Liver (tissue), 9 donors: Measurements from ENCODE around the gene SMYD1. TPM values are rescaled to one million over a fixed set of nuclear protein-coding genes. Genes with fewer than 3 reads are reported as not detected.

Source experiments
- DNase-seq: peaks from one replicate; pipeline ENCODE4 v3.0.0-alpha.2; 2017; ENCODE audit warnings: low spot score
- H3K27ac ChIP-seq, 2 donors: one replicate each; pipeline ENCODE4 v1.7.0; 2013; ENCODE audit warnings: inconsistent platforms in 2 of 2, low read length in 2 of 2, control low read depth in 1 of 2, low read depth in 1 of 2, mild to moderate bottlenecking in 1 of 2
- H3K27me3 ChIP-seq, 4 donors: one replicate each; pipeline versions ENCODE4 v1.6.1 to v1.7.0; 2013; ENCODE audit warnings: low read length in 3 of 4, inconsistent platforms in 1 of 4, mild to moderate bottlenecking in 1 of 4, moderate library complexity in 1 of 4; ENCODE audit not compliant: control insufficient read depth in 4 of 4, insufficient read depth in 4 of 4
- H3K36me3 ChIP-seq, 4 donors: one replicate each; pipeline versions ENCODE4 v1.6.1 to v1.7.0; 2013; ENCODE audit warnings: low read length in 3 of 4, mild to moderate bottlenecking in 3 of 4, low read depth in 1 of 4, moderate library complexity in 1 of 4; ENCODE audit not compliant: control insufficient read depth in 4 of 4, insufficient read depth in 3 of 4
- H3K4me1 ChIP-seq, 4 donors: one replicate each; pipeline versions ENCODE4 v1.6.1 to v1.7.0; 2013; ENCODE audit warnings: low read length in 3 of 4, mild to moderate bottlenecking in 3 of 4, moderate library complexity in 1 of 4; ENCODE audit not compliant: control insufficient read depth in 4 of 4, insufficient read depth in 4 of 4
- H3K4me3 ChIP-seq, 3 donors: one replicate each; pipeline versions ENCODE4 v1.6.1 to v1.7.0; 2013; ENCODE audit warnings: low read length in 3 of 3, control low read depth in 1 of 3, low read depth in 1 of 3, mild to moderate bottlenecking in 1 of 3
- H3K9ac ChIP-seq, 2 donors: one replicate each; pipeline ENCODE4 v1.7.0; 2013; ENCODE audit warnings: low read length in 2 of 2, mild to moderate bottlenecking in 2 of 2, moderate library complexity in 2 of 2, control low read depth in 1 of 2, low read depth in 1 of 2
- H3K9me3 ChIP-seq, 4 donors: one replicate each; pipeline versions ENCODE4 v1.6.1 to v1.7.0; 2013; ENCODE audit warnings: low read length in 3 of 4; ENCODE audit not compliant: control insufficient read depth in 4 of 4
- EGR1 ChIP-seq, 2 donors: IDR thresholded peaks; 2 replicates each; pipeline ENCODE4 v1.6.1; 2016 to 2018; ENCODE audit warnings: antibody characterized with exemption in 2 of 2, low read depth in 2 of 2
- FOXA1 ChIP-seq: IDR thresholded peaks from 2 replicates; pipeline ENCODE4 v1.6.1; 2016; ENCODE audit warnings: antibody characterized with exemption
- FOXA2 ChIP-seq: IDR thresholded peaks from 2 replicates; pipeline ENCODE4 v1.6.1; 2016; ENCODE audit warnings: antibody characterized with exemption
- GABPA ChIP-seq, 2 donors: IDR thresholded peaks in 1 of 2; conservative IDR thresholded peaks in 1 of 2; 2 replicates each; pipeline ENCODE4 v1.6.1; 2016; ENCODE audit warnings: antibody characterized with exemption in 2 of 2, mild to moderate bottlenecking in 1 of 2, moderate library complexity in 1 of 2
- HNF4A ChIP-seq, 2 donors: conservative IDR thresholded peaks; 2 replicates each; pipeline ENCODE4 v1.6.1; 2016; ENCODE audit warnings: antibody characterized with exemption in 2 of 2, mild to moderate bottlenecking in 2 of 2
- HNF4G ChIP-seq: IDR thresholded peaks from 2 replicates; pipeline ENCODE4 v1.6.1; 2016; ENCODE audit warnings: antibody characterized with exemption
- JUND ChIP-seq, 2 donors: IDR thresholded peaks; 2 replicates each; pipeline ENCODE4 v1.6.1; 2016; ENCODE audit warnings: antibody characterized with exemption in 2 of 2
- NR2F2 ChIP-seq: IDR thresholded peaks from 2 replicates; pipeline ENCODE4 v1.6.1; 2016; ENCODE audit warnings: antibody characterized with exemption
- RAD21 ChIP-seq, 2 donors: IDR thresholded peaks; 2 replicates each; pipeline ENCODE4 v1.6.1; 2016; ENCODE audit warnings: antibody characterized with exemption in 2 of 2, mild to moderate bottlenecking in 2 of 2
- RXRA ChIP-seq, 2 donors: IDR thresholded peaks; 2 replicates each; pipeline ENCODE4 v1.6.1; 2017 to 2018; ENCODE audit warnings: antibody characterized with exemption in 2 of 2, mild to moderate bottlenecking in 1 of 2
- SP1 ChIP-seq: IDR thresholded peaks from 2 replicates; pipeline ENCODE4 v1.6.1; 2018; ENCODE audit warnings: antibody characterized with exemption, mild to moderate bottlenecking
- TAF1 ChIP-seq: conservative IDR thresholded peaks from 2 replicates; pipeline ENCODE4 v1.6.1; 2016; ENCODE audit warnings: antibody characterized with exemption, mild to moderate bottlenecking
- YY1 ChIP-seq: IDR thresholded peaks from 2 replicates; pipeline ENCODE4 v1.6.1; 2016; ENCODE audit warnings: antibody characterized with exemption, mild to moderate bottlenecking
- WGBS: extraction: QIAGEN DNeasy Blood & Tissue Kit; methylation state at CpG from one replicate; pipeline ENCODE4 v1.1.7; 2013; 5-methylcytosine and 5-hydroxymethylcytosine counted together
- polyA plus RNA-seq, 2 donors: library from polyadenylated mRNA; stranded (reverse) in 1 of 2; unstranded in 1 of 2; fragments of 200-250 nt in 1 of 2; fragments of >200 nt in 1 of 2; fragmentation: Nextera tagmentation in 1 of 2; extraction: Ambion mirVana in 1 of 2; gene quantifications; one replicate each; pipeline versions ENCODE4 v1.2.1 to v1.2.3, GENCODE V29; 2013 to 2015
- total RNA-seq, 2 donors: library from RNA; depleted of rRNA; stranded (reverse); fragments of >200 nt; gene quantifications; one replicate each; pipeline ENCODE4 v1.2.3, GENCODE V29; 2014
- TF ChIP-seq, protein P1 (sequence below): IDR thresholded peaks from 2 replicates; pipeline ENCODE4 v1.6.1; 2016; ENCODE audit warnings: antibody characterized with exemption
- TF ChIP-seq, protein P2 (sequence below): IDR thresholded peaks from 2 replicates; pipeline ENCODE4 v1.6.1; 2016; ENCODE audit warnings: antibody characterized with exemption
- TF ChIP-seq, protein P3 (sequence below): IDR thresholded peaks from 2 replicates; pipeline ENCODE4 v1.6.1; 2016; ENCODE audit warnings: antibody characterized with exemption
- TF ChIP-seq, protein P4 (sequence below): IDR thresholded peaks from 2 replicates; pipeline ENCODE4 v1.6.1; 2016; ENCODE audit warnings: antibody characterized with exemption, mild to moderate bottlenecking
- donor health status: healthy.
- donor health status: healthy.
- donor health status: healthy.
- donor health status: healthy.
- donor health status: healthy.

The SMYD1 gene
- total and polyA plus RNA-seq, 4 donors = not detected

DNA sequence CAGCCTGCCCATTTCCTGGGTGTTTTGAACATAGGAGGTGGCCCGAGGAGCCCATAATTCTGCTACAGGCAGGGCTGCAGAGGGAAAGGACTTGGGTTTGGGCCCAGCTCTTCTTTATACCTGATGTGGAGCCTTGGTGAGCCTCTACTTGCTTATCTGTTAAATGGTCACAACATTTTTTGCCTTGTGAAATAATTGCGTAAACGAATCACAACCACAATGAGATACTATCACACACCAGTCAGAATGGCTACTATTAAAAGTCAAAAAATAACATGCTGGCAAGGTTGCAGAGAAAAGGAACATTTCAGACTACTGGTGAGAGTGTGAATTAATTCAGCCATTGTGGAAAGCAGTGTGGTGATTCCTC is 64.4 kb downstream of the SMYD1 start:
- H3K27me3 ChIP-seq = no peaks in the 10 kb centered on the region
- H3K9me3 ChIP-seq = no peaks in the 10 kb centered on the region
- no peak overlapping the region for H3K9ac ChIP-seq
- H3K4me3 ChIP-seq = peak overlapping the region in 1 of 3 donors; percentile 21
- no peak for DNase-seq
- WGBS = 47% methylated on average over 3 of the region's 3 CpGs
- no peaks in the 10 kb centered on the region for H3K36me3 ChIP-seq
- peak; percentile 10 for TF ChIP-seq NR2F2
- no peak for TF ChIP-seq FOXA1
- peaks cover 21 to 79% (median 64%) of the 10 kb centered on the region in 4 donors for H3K4me1 ChIP-seq
- H3K27ac ChIP-seq = peak overlapping the region; percentile 70 to 81

DNA sequence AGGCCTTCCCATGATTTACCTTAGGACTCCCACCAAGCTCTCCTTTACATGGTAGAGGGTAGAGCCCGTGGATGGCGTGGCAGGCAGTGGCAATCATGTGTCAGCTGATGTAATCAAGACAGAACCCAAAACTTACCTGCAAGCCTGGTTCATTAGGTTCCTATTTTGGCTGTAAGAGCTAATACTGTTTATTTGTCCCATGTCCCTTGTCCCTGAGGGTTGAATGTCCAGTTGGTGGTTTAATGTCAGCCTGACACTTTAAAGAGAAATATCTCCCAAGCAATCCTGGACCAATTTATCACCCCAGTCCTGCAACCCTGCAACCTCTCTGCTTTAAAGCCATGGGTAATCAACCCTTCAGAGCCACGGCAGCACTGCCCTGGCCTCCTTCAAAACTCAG is 66.2 kb downstream of the SMYD1 start:
- Histone ChIP-seq H3K9ac (no peak overlapping the region), H3K4me3 (no peak overlapping the region), H3K27ac (peak overlapping the region; percentile 49 to 80), H3K4me1 (peaks cover 19 to 88% (median 73%) of the 10 kb centered on the region in 4 donors), H3K9me3 (no peaks in the 10 kb centered on the region), H3K36me3 (no peaks in the 10 kb centered on the region), H3K27me3 (no peaks in the 10 kb centered on the region)
- WGBS = 37% methylated on average over 3 of the region's 3 CpGs
- no peak for DNase-seq
- TF ChIP-seq SP1 (peak; percentile 75), GABPA (IDR thresholded peaks at IDR 0.05 in 1 of 2, conservative IDR thresholded peaks at IDR 0.05 in 1 of 2) (no peak), FOXA2 (no peak), RXRA (IDR thresholded peaks at IDR 0.05) (peak; percentile 75 to 89), JUND (IDR thresholded peaks at IDR 0.05) (peak; percentile 16 to 38), FOXA1 (no peak), YY1 (peak; percentile 65), HNF4A (conservative IDR thresholded peaks at IDR 0.05) (peak; percentile 87 to 94), TAF1 (no peak), EGR1 (IDR thresholded peaks at IDR 0.05; ENCODE audit: low read depth in 2 of 2) (no peak), RAD21 (IDR thresholded peaks at IDR 0.05) (peak in 1 of 2 donors; percentile 10), HNF4G (no peak)
- TF ChIP-seq, protein P1, sequence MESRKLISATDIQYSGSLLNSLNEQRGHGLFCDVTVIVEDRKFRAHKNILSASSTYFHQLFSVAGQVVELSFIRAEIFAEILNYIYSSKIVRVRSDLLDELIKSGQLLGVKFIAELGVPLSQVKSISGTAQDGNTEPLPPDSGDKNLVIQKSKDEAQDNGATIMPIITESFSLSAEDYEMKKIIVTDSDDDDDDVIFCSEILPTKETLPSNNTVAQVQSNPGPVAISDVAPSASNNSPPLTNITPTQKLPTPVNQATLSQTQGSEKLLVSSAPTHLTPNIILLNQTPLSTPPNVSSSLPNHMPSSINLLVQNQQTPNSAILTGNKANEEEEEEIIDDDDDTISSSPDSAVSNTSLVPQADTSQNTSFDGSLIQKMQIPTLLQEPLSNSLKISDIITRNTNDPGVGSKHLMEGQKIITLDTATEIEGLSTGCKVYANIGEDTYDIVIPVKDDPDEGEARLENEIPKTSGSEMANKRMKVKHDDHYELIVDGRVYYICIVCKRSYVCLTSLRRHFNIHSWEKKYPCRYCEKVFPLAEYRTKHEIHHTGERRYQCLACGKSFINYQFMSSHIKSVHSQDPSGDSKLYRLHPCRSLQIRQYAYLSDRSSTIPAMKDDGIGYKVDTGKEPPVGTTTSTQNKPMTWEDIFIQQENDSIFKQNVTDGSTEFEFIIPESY = peak; percentile 24
- TF ChIP-seq, protein P2, sequence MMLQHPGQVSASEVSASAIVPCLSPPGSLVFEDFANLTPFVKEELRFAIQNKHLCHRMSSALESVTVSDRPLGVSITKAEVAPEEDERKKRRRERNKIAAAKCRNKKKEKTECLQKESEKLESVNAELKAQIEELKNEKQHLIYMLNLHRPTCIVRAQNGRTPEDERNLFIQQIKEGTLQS = peak; percentile 42
- TF ChIP-seq, protein P3, sequence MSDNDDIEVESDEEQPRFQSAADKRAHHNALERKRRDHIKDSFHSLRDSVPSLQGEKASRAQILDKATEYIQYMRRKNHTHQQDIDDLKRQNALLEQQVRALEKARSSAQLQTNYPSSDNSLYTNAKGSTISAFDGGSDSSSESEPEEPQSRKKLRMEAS = peak; percentile 54
- TF ChIP-seq, protein P4, sequence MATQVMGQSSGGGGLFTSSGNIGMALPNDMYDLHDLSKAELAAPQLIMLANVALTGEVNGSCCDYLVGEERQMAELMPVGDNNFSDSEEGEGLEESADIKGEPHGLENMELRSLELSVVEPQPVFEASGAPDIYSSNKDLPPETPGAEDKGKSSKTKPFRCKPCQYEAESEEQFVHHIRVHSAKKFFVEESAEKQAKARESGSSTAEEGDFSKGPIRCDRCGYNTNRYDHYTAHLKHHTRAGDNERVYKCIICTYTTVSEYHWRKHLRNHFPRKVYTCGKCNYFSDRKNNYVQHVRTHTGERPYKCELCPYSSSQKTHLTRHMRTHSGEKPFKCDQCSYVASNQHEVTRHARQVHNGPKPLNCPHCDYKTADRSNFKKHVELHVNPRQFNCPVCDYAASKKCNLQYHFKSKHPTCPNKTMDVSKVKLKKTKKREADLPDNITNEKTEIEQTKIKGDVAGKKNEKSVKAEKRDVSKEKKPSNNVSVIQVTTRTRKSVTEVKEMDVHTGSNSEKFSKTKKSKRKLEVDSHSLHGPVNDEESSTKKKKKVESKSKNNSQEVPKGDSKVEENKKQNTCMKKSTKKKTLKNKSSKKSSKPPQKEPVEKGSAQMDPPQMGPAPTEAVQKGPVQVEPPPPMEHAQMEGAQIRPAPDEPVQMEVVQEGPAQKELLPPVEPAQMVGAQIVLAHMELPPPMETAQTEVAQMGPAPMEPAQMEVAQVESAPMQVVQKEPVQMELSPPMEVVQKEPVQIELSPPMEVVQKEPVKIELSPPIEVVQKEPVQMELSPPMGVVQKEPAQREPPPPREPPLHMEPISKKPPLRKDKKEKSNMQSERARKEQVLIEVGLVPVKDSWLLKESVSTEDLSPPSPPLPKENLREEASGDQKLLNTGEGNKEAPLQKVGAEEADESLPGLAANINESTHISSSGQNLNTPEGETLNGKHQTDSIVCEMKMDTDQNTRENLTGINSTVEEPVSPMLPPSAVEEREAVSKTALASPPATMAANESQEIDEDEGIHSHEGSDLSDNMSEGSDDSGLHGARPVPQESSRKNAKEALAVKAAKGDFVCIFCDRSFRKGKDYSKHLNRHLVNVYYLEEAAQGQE = peak; percentile 49
